Suppressor macrophage (primary cell): ENCODE data around the gene METTL21C.
A peak's percentile ranks its signal among the peaks of the same experiment; 100 is the strongest.

Experiments
- DNase-seq, 4 experiments: peaks; one replicate each; pipeline ENCODE4 v3.0.0-alpha.2; 2020 to 2022
- total RNA-seq, 17 experiments: gene quantifications; one replicate each; lab custom pipeline; 2026; ENCODE audit warnings: mixed read lengths in 6 of 17, inconsistent platforms in 3 of 17; lab: John Stamatoyannopoulos, UW

Gene METTL21C
- total RNA-seq: 0 to 0.33 (median 0) reads per million in 17 experiments

DNA sequence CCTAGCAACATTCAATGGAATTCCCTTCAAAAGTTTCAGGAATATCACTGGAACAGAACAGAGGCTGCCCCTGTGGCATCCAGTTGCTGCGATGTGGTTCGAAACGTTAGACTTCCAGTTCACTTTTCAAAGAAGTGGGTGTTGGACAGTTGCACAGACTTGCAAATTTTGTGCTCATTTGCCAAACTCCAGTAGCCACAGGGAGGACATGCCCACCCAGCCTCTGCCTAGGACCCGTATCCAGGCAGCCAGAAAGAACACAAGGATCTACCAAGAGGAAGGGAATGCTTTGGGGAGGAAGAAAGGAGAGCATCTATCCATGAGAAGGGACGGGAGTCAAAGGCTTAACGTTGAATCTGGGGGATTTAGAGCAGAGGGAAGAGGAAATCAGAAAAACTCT, at the start of gene METTL21C:
TSS of gene METTL21C (minus strand) at position 108 of the 400 bp plus-strand sequence. CDS start 546 bp downstream, outside the sequence.
- no peak for DNase-seq

DNA sequence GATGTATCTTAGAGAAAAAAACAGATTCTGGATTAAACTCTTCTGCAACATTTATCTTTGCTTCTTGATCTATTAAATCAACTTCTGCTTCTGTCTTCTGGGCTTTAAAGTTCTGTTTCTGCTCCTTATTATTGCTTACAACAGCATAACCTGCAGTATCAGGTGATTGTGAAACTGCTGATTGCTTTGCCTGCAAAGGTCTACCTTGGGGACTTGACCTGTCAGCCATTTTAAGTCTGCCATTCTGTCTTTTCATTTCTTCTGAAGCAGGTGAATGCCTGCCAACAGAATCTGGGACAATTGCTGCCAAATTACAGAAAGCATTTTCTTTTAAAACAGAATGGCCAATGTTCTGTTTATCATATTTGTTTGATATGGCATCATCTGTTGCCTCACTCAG, 47.7 kb upstream of the METTL21C start:
- no peak for DNase-seq

DNA sequence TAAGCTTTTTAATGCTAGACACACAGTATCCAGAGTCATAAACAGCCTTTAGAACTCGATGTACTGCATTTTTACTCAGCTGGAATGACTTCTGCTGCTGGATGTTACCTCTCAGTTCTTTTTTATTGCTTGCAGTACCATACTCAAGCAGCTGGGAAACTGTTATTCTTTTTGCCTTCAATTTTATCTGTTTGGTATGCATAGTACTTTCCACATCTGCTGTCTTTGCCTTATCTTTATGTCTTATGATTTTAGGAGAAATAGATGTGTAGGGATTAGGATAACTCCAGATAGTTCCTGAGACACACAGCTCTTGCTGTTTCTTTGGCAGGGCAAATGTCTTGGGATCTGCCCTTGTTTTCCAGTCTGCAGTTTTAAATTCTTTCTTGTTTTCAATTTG, 47.3 kb upstream of the METTL21C start:
- no peak for DNase-seq

DNA sequence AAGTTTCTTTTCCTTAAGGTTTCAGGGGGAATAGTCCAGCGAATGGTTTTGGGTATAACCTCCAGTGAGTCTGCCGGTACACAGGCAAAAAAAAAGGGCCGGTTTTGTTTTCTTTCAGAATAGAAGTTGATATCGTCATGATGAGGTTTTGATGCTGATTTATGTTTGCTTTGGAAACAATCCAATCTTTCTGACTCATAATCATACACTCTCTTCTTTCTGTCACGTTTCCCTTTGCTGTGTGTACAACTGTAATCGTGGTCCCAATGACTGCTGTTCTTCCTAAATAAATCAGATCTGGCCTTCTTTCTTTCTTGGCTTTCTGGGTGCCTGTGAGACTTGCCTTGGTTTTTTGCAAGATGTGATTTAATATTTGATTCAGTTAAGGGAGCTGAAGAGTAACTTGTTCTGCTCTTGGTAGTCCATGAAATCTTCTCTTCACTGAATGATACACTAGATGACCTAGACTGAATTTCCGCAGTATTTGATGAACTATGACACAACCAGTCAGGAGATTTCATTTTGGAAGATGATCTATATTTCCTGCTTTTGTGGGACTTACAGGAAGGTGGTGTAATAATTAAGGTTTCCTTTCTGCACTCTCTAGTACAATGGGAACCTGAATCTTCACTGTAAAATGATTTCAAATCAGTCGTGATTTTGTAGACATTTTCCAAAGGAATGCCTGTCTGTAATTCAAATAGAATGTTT, 34.9 kb upstream of the METTL21C start:
- peak in 2 of 4 experiments; percentile 42 to 52 for DNase-seq

DNA sequence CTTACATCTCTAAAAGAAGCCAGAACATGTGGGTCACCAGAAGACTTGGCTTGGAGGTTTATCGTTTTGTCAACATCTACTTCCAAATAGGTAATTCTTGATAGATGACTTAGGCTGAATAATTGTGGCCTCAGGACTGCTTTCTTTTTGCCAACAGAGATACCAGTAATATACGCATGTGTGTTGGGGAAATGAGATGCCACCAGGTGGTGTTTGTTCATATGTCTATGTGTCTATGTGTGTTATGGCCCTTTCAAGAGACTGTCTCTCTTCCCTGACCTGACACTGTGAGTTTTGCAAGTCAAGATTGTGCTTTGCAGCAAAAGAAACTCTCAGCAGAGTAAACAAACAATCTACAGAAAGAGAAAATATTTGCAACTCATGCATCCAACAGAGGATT, 31.6 kb upstream of the METTL21C start:
- DNase-seq: no peak

DNA sequence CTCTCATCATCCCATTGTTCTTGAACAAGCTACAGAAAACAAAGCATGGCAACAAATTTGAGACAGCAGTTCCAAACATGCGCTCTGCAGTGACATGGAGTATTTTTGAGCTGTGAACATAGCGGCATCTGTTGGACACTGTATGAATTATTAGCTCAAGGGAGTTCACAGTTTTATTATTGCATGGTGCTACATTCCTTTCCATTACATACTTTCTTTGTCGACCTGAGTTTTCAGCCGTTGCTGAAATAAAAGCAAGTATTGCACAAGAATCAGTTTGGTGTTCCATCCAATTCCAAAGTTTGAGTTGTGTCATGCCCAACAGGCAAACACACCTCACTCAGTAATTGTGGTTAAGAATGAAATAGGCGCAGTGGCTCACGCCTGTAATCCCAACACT, 30.1 kb upstream of the METTL21C start:
- peak in 3 of 4 experiments; percentile 12 to 22 (median 14) for DNase-seq

DNA sequence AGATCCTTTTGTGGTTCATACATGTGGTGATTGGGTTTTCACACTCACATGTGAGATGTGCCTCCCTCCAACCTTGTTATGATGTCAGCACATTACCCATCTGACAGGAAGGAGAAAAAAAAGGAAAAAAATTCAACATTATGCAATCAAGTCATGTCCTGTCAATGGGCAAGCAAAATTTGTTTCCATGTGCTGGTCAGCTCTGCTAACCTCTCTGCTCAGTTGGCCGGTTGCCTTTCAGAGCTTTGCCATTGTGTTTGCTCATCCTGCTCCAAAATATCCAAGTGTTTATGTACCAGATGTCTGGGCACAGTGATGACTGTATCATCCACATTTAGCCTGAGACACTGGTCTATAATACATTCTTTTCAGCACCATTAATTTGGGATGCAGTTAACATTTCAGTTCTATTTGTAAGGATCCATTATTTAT, 27.0 kb upstream of the METTL21C start:
- peak in 2 of 4 experiments; percentile 19 to 22 for DNase-seq

DNA sequence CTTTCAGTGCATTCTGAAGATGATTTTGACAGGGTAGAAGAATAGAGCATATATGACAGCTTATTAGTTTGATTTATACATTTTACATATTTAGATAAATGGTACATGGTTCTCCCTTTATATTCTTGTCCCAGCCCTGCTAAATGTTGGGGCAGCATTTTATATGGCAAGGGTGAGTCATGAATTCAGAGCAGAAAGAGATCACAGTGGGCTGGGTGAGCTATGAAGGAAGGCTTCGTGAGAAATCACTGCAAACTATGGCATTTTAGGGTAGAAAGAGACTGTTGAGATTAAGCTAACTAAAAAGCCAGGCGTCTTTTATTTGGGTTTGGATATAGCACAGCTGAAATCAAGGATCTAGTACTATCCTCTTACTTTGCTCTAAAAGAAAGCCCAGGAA, 23.9 kb upstream of the METTL21C start:
- no peak for DNase-seq

DNA sequence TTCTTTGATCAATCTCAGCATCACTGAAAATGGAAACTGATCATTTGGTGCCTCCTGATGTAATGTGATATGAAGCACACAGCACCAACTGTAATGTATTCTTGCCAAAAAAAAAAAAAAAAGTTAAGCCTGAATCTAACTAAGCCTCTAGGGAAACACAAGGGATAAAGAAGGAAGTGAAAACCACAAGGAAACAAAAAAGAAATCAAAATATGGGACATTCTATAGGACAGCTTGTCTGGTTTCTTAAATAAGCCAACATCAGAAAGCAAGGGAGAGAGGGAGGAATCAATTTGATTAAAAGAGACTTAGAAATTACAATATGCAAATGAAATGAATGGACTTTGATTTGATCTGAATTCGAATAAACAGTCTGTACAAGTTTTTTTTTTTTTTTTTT, 20.6 kb upstream of the METTL21C start:
- DNase-seq: no peak

DNA sequence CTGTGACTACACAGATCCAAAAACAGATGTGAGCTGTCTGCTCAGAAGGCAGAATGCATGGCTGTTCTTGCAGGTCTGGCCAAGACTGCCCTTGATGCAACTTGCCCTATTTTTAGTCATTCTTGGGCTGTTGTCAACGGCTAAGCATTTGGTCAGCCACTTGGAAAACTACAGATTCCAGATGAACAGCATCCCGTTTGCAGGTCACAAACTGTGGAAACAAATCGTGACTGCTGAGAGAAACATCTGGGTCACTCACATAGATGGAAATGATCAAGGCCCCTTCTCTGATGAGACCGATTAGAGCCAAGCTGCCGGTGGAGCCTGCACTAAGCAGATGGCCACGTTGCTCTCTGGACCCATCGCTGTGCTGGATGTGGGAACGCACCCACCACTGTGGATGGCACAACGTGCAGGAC, 15.4 kb upstream of the METTL21C start:
- DNase-seq: no peak

DNA sequence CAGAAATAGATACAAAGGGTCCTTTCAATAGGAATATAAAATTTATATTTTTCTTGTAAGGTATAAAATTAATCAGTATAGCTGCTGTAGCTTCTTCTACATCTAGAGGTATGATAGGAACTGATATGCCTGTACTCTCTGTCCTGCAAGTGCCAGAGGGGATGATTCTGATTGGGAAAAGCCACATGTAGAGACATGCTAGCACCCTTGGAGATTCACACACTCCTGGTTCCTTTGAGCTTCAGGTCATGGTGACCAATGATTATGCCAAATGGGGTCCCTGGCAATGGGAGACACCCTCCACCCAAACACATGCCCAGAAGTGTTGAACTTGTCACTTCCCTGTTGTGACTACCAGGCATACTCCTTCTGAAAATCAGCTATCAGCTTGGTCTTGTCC, 14.7 kb upstream of the METTL21C start:
- no peak for DNase-seq

DNA sequence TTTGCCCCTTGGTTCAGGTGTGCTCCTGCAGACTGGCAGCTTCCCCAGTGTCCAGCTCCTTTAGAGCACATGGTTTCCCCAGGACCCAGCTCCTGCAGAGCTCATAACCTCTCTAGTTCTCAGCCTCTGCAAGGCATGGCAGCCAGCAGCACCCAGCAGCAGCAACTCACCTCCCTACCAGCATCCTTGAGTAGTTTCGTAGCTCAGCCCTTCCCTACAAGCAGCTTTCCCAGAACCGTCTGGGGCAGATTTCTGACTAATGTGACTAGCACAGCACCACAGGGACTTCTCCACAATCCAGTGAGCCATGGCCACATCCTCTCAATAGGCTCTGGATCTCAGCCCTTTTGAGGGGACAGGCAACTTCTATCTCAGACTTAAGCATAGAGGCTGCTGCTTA, 14.1 kb upstream of the METTL21C start:
- no peak for DNase-seq

DNA sequence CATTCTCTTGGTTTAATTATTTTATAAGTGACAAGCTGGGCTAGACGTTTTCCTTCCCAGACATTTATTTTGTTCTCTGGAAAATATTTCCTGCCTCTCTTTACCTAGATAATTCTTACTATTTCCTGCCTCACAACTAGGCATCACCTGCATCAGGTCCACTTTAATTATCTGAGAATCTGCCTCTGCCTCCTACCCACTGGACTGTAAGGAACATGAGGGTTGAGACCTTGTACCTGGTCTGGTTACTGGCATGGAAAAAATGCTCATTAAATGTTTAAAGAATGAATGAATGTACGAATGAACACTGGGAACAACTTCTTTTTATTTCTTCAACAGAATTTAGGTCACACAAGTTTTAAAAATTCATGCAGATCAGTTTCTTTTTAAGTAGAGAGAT, 13.4 kb upstream of the METTL21C start:
- no peak for DNase-seq

DNA sequence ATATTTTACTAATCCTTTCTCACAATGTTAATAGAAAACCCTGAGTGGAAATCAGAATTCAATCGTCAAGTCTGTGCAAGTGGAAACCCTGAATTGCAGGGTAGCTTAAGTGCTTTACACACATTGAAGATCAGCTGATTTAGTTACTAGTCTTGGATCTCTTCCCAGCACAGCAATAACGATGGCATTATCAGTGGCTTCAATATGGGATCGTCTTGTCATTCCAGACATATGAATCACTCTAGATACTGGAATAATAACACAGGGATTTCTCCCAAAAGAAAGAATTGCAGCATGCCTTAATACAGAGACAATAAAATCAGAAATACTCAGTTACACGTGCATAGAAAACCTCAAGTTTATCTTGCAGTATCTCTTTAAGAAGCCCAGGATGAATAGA, 12.6 kb upstream of the METTL21C start:
- no peak for DNase-seq

DNA sequence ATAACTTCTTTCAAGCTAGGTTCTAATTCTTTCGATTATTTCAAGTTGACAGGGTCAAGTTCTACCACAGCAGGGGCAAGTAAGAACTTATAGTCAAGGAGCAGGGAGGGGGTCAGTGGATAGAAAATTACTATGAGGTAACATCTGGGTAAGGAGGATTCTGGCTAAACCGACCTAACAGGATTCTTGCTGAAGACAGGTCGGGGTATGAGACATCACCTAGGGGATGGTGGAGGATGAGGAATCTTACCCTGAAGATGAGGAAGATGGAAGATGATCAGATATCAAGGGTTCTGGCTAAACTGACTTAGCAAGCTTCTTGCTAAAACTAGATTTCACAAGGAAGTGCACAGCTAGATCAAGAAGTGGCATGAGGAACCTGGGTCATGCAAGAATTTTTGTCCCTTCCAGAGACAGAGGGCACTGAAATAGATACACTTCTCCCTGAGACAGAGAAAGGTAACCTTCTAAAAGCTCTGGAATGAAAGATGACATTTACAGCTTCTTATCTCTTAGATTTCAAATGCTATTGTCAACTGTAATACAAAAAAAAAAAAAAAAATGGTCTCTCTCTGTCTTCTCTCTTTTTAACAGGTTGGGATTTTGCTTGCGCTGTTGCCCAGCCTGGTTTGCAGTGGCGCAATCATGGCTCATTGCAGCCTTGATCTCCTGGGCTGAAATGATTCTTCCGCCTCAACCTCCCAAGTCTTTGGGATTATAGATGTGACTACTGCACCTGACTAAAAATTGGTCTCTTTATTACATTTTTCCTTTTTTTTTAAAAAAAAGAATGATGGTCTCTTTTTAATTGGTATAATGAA, 9.6 kb upstream of the METTL21C start:
- peak in 1 of 4 experiments; percentile 6 for DNase-seq

DNA sequence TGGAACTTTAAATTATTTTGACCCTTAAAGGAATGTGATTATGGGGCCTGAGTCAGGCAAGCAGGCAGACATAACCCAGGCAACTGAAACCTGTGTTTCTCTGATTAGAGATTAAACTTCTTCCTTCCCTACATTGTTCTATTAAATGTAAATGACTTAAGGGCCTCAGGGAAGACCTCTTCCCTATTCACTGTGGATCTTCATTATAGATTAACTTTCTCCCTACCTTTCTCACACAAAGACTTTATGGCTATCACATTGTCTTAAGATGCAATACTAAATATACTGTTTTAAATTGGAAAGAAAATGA, 8.8 kb upstream of the METTL21C start:
- no peak for DNase-seq

DNA sequence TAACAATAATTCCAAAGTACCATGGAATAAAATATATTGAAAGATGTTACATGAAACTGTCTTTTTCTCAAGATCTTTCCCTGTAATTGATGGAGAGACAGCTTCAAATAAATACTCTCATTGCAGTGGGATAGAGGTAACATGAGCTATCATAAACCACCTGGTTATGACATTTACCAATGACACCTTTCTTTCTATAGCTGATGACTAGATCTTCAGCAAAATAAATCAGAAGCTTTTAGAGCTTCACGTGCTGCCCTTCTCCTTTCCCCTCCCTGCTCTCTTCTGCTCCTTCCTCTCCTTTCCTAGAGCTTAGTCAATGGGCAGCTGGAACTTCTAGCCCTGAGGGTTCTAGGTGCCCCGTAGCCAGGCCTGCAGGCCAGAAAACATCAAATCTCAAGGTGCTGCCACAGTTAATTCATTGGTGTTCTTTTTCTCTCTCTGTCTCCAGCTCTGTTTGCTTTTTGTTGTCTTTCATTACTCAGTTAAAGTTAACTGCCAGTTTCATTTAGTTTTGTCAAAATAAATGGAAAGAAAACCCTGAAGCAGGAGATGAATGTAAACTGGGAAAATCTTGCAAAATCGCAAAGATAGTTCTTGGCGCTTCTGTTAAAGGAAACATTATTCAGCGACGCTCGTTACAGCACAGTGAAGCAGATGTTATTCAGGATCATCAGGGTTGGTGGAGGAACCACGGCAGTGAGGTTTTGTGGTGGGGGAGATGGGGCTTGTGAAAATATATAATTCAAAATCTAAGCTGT, 8.3 kb upstream of the METTL21C start:
- DNase-seq: no peak

DNA sequence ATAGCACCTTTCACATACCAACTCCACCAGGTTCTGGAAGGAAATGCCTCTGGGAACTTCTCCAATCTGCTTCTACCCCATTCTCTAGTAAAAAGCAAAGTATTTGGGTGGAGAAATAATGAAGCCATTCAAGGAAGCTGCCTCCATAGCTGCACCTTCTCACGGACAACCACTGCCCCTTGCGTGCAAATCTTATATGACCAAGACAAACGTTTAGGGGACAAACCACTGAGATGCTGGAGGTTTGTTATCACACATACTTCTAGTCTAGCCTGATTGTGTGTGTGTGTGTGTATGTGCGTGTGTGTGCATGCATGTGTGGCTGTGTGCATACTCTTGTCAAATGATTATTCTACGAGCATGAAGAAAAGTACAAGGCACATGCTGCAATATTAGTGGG, 6.5 kb upstream of the METTL21C start:
- DNase-seq: no peak

DNA sequence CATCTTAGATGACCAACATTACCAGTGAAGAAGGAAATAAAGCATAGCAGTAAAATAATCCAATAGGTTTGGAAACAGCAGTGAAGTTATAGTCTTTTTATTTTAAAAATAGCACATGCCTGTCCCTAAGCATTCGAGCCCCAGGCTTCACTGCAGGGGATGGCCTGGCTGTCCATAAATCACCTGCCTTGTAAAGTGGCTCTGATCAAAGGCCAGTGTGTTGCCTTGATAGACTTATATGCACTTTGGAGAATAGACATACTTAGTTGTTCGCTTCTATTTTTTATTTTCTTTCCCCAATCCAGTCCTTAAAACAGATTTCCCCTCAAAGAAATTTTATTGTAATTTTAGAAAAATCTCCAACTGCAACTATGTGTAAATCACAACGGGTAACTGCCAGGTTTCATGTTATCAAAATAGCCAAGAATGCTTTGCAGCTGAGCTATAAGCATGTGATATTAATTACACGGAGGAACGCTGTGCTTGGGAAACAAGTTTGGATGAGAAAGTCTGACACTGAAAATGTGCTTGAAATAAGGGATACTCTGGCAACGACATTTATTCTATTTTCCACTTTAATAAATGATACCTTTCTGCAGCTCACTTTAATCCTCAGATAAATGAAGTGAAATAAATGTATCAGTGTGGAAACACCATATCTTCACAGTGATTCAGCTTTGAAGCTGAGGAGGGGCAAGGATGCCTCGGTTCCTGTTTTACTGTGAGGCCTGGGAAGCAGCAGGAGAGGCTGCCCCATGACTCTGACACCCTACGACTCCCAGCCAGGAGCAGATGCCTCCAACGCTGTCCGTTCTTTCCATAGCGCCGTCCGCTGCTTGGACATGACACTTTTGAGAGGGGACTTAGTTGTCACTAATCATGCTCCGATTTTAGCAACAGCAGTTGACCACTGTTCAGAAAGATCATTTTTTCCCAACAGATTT, 5.5 kb upstream of the METTL21C start:
- no peak for DNase-seq

DNA sequence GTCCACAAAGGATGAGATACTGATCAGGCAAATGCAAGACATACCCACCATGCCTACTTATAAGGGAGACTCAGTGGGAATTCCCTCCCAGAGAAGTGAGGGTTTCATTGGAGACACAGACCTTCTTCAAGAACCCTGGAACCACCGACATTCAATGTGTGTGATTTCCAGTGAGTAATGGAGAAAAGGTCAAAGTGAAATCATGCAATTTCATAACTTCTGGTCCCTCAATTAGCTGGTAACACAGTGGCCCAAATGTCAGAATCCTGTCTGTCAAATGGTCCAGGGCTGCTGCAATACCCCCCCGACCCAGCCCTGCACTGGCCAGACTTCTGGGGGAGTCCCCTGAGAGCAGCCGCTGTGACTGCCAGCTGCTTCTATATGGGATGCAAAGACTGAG, 4.7 kb upstream of the METTL21C start:
- peak in 1 of 4 experiments; percentile 3 for DNase-seq

DNA sequence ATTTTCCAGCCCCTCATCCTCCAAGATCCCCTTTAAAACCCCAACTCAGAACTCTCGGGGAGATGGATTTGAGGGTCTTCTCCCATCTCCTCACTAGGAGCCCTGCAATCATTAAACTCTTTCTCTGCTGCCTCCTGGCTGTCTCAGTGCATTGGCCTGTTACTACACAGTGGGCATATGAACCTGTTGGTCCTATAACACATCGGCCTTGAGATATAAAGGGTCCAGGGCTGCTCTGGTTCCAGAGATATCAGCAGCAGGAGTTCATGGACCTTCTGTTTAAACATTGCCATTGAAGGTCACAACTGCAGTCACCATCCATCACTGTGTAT, 3.8 kb upstream of the METTL21C start:
- DNase-seq: no peak

DNA sequence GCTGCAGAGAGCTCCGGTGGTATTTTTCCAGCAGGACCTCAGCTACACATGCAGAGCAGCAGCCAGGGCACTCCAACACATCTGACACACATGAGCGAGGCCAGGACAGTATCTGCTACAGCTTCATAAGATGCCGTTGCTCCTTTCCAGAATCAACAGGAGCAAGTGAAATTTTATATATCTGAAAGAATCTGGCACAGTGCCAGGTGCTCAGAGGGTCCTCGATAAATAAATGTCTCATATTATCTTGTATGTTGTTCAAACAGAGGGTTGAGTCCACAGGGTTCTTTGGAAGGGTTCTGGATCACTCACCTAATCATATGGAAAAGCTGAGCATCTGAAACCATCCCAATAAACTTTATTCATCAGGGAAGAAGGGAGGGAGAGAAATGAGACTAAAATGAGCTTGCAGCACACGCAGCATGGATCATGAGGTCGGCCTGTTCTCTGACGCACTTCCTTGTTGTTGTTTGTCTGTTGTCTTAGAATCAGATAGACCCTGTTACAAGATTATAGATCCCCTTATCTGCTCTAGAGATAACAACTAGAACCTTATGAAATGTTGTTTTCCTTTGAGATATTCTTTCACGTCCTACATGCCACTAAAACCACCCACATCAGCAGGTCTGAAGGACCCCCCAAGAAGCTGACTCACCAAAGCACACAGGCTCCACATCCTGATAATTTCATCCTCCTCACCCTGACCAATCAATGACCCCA, 3.2 kb upstream of the METTL21C start:
- DNase-seq: no peak
